Right lobe of liver (tissue), 4 donors: ENCODE measurements around the gene COL24A1.

ENCODE experiments used
- POLR2A ChIP-seq: fragments of 450-650 bp; IDR thresholded peaks from one replicate; pipeline ENCODE4 v1.6.1; 2017; ENCODE audit warnings: antibody characterized with exemption, mild to moderate bottlenecking
- TF ChIP-seq, protein P1 (sequence below), 4 donors: fragments of 200-600 bp in 3 of 4; fragments of 450-650 bp in 1 of 4; IDR thresholded peaks; one replicate each; pipeline versions ENCODE4 v1.5.1 to v1.8.0; 2016 to 2022; ENCODE audit warnings: antibody characterized with exemption in 4 of 4, mild to moderate bottlenecking in 2 of 4
- donor health status: DM: no; HTN: no; CAD: no.
- donor health status: DM: no; HTN: no; CAD: no.
- donor health status: DM: no; HTN: yes; CAD: no.

- TF ChIP-seq POLR2A: no peak
- TF ChIP-seq, protein P1, sequence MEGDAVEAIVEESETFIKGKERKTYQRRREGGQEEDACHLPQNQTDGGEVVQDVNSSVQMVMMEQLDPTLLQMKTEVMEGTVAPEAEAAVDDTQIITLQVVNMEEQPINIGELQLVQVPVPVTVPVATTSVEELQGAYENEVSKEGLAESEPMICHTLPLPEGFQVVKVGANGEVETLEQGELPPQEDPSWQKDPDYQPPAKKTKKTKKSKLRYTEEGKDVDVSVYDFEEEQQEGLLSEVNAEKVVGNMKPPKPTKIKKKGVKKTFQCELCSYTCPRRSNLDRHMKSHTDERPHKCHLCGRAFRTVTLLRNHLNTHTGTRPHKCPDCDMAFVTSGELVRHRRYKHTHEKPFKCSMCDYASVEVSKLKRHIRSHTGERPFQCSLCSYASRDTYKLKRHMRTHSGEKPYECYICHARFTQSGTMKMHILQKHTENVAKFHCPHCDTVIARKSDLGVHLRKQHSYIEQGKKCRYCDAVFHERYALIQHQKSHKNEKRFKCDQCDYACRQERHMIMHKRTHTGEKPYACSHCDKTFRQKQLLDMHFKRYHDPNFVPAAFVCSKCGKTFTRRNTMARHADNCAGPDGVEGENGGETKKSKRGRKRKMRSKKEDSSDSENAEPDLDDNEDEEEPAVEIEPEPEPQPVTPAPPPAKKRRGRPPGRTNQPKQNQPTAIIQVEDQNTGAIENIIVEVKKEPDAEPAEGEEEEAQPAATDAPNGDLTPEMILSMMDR (IDR thresholded peaks at IDR 0.05): no peak
Measured at GRCh38 chr1:86194491-86195034, 38.0 kb upstream of the COL24A1 start.
